GM23338 (cell line): ENCODE measurements around the gene CSF2RB. TPM values are rescaled to one million over a fixed set of nuclear protein-coding genes. Genes with fewer than 3 reads are reported as not detected.

Source experiments
- ATAC-seq: fragments of 200-7000 bp; cut with Tn5 transposase; 3 replicates; pipeline ENCODE4 v1.9.1; 2020
- DNase-seq: peaks from one replicate; pipeline ENCODE4 v3.0.0-alpha.2; 2015; ENCODE audit warnings: low spot score
- H2AFZ ChIP-seq: fragments of 200-600 bp; sonication (generic); 2 replicates; pipeline ENCODE4 v1.8.0; 2016; ENCODE audit warnings: antibody characterized with exemption, mild to moderate bottlenecking, moderate library complexity
- H3F3A ChIP-seq: fragments of 200-600 bp; sonication (generic); replicated peaks from 2 replicates; pipeline ENCODE4 v1.8.0; 2017; ENCODE audit warnings: antibody characterized with exemption, mixed run types, low read depth
- H3K27ac ChIP-seq: fragments of 200-600 bp; sonication (generic); 2 replicates; pipeline ENCODE4 v1.6.1; 2016; ENCODE audit warnings: low read depth
- H3K27me3 ChIP-seq: fragments of 200-600 bp; sonication (generic); 2 replicates; pipeline ENCODE4 v1.8.0; 2016; ENCODE audit warnings: mild to moderate bottlenecking, mixed run types, moderate library complexity; ENCODE audit not compliant: insufficient read depth
- H3K36me3 ChIP-seq: fragments of 200-600 bp; sonication (generic); 2 replicates; pipeline ENCODE4 v1.8.0; 2016; ENCODE audit warnings: mild to moderate bottlenecking; ENCODE audit not compliant: insufficient read depth
- H3K4me1 ChIP-seq: fragments of 200-600 bp; sonication (generic); 2 replicates; pipeline ENCODE4 v1.8.0; 2016; ENCODE audit warnings: mild to moderate bottlenecking, moderate library complexity; ENCODE audit not compliant: insufficient read depth
- H3K4me2 ChIP-seq: fragments of 200-600 bp; sonication (generic); 2 replicates; pipeline ENCODE4 v1.7.1; 2017; ENCODE audit warnings: mixed run types
- H3K4me3 ChIP-seq: fragments of 200-600 bp; sonication (generic); 2 replicates; pipeline ENCODE4 v1.6.1; 2016; ENCODE audit warnings: mixed run types
- H3K79me2 ChIP-seq: fragments of 200-600 bp; sonication (generic); replicated peaks from 2 replicates; pipeline ENCODE4 v1.8.0; 2017; ENCODE audit warnings: mild to moderate bottlenecking; ENCODE audit not compliant: insufficient read depth
- H3K9me2 ChIP-seq: fragments of 200-600 bp; sonication (generic); 2 replicates; pipeline ENCODE4 v1.8.0; 2017; ENCODE audit not compliant: insufficient read depth
- H4K20me1 ChIP-seq: fragments of 200-600 bp; sonication (generic); replicated peaks from 2 replicates; pipeline ENCODE4 v1.8.0; 2017; ENCODE audit warnings: mild to moderate bottlenecking; ENCODE audit not compliant: insufficient read depth
- H3K27ac Mint-ChIP-seq: 2 replicates; pipeline ENCODE4 v1.8.0; 2020; ENCODE audit warnings: inconsistent platforms, mild to moderate bottlenecking, moderate library complexity, mixed read lengths
- H3K27me3 Mint-ChIP-seq: 3 replicates; pipeline ENCODE4 v1.8.0; 2022; ENCODE audit warnings: low read depth, mild to moderate bottlenecking, moderate library complexity, mixed read lengths, inconsistent platforms; ENCODE audit not compliant: insufficient read depth, poor library complexity
- H3K36me3 Mint-ChIP-seq: 3 replicates; pipeline ENCODE4 v1.8.0; 2021; ENCODE audit warnings: low read depth, mild to moderate bottlenecking, inconsistent platforms, moderate library complexity, mixed read lengths
- H3K4me1 Mint-ChIP-seq: 3 replicates; pipeline ENCODE4 v1.8.0; 2020; ENCODE audit warnings: mild to moderate bottlenecking, inconsistent platforms, mixed read lengths
- H3K4me3 Mint-ChIP-seq: 3 replicates; pipeline ENCODE4 v1.8.0; 2021; ENCODE audit warnings: moderate library complexity, mild to moderate bottlenecking, inconsistent platforms, mixed read lengths
- H3K9me3 Mint-ChIP-seq: 3 replicates; pipeline ENCODE4 v1.8.0; 2020; ENCODE audit warnings: moderate library complexity, mild to moderate bottlenecking, inconsistent platforms, mixed read lengths
- CREB1 ChIP-seq: fragments of 250-450 bp; sonication (Bioruptor Pico); IDR thresholded peaks from 2 replicates; pipeline ENCODE4 v1.5.0; 2020; ENCODE audit warnings: low read depth, mild to moderate bottlenecking, moderate library complexity
- ETS1 ChIP-seq: IDR thresholded peaks from 2 replicates; pipeline ENCODE4 v1.6.1; 2016; ENCODE audit warnings: antibody characterized with exemption
- EZH2 ChIP-seq: fragments of 200-600 bp; sonication (generic); IDR thresholded peaks from one replicate; pipeline ENCODE4 v1.8.0; 2017; ENCODE audit warnings: antibody characterized with exemption, mild to moderate bottlenecking, low read depth; ENCODE audit not compliant: unreplicated experiment
- EZH2phosphoT487 ChIP-seq: fragments of 200-600 bp; sonication (generic); IDR thresholded peaks from one replicate; pipeline ENCODE4 v1.8.1; 2018; ENCODE audit warnings: antibody characterized with exemption; ENCODE audit not compliant: unreplicated experiment
- JUNB ChIP-seq: IDR thresholded peaks from one replicate; pipeline ENCODE4 v1.6.1; 2016; ENCODE audit warnings: antibody characterized with exemption; ENCODE audit not compliant: unreplicated experiment
- NANOG ChIP-seq: IDR thresholded peaks from 2 replicates; pipeline ENCODE4 v1.6.1; 2016; ENCODE audit warnings: antibody characterized with exemption, borderline replicate concordance
- POLR2AphosphoS5 ChIP-seq: IDR thresholded peaks from 2 replicates; pipeline ENCODE4 v1.6.1; 2016; ENCODE audit warnings: antibody characterized with exemption, low read depth
- STAT1 ChIP-seq: IDR thresholded peaks from one replicate; pipeline ENCODE4 v1.6.1; 2016; ENCODE audit warnings: antibody characterized with exemption; ENCODE audit not compliant: unreplicated experiment
- ZNF114 ChIP-seq: fragments of 250-450 bp; sonication (Bioruptor Pico); IDR thresholded peaks from 2 replicates; pipeline ENCODE4 v1.5.0; 2020; ENCODE audit warnings: mild to moderate bottlenecking, moderate library complexity
- ZNF331 ChIP-seq: fragments of 250-450 bp; sonication (Bioruptor Pico); IDR thresholded peaks from 2 replicates; pipeline ENCODE4 v1.5.0; 2020; ENCODE audit warnings: low read depth, mild to moderate bottlenecking, moderate library complexity
- ZNF462 ChIP-seq: fragments of 250-450 bp; sonication (Bioruptor Pico); IDR thresholded peaks from 2 replicates; pipeline ENCODE4 v1.5.0; 2020; ENCODE audit warnings: mild to moderate bottlenecking, moderate library complexity
- polyA plus RNA-seq: library from polyadenylated mRNA; unstranded; fragments of >200 nt; fragmentation: Nextera tagmentation; extraction: Ambion mirVana; gene quantifications from 2 replicates; pipeline ENCODE4 v1.2.1, GENCODE V29; 2016
- total RNA-seq: library from RNA; depleted of rRNA; stranded (reverse); fragments of >200 nt; shearing (Covaris generic); gene quantifications from 2 replicates; pipeline ENCODE4 v1.2.3, GENCODE V29; 2014
- TF ChIP-seq, protein P1 (sequence below), 2 experiments: fragments of 200-600 bp in 1 of 2; sonication (generic) in 1 of 2; conservative IDR thresholded peaks; 2 replicates each; pipeline versions ENCODE4 v1.5.1 to v1.6.1; 2016 to 2017; ENCODE audit warnings: antibody characterized with exemption in 2 of 2, low read depth in 2 of 2, mild to moderate bottlenecking in 2 of 2, moderate library complexity in 1 of 2
- TF ChIP-seq, protein P2 (sequence below): IDR thresholded peaks from one replicate; pipeline ENCODE4 v1.6.1; 2018; ENCODE audit warnings: antibody characterized with exemption; ENCODE audit not compliant: unreplicated experiment

Gene CSF2RB
- total and polyA plus RNA-seq, 2 experiments from 2014 or later: not detected

DNA sequence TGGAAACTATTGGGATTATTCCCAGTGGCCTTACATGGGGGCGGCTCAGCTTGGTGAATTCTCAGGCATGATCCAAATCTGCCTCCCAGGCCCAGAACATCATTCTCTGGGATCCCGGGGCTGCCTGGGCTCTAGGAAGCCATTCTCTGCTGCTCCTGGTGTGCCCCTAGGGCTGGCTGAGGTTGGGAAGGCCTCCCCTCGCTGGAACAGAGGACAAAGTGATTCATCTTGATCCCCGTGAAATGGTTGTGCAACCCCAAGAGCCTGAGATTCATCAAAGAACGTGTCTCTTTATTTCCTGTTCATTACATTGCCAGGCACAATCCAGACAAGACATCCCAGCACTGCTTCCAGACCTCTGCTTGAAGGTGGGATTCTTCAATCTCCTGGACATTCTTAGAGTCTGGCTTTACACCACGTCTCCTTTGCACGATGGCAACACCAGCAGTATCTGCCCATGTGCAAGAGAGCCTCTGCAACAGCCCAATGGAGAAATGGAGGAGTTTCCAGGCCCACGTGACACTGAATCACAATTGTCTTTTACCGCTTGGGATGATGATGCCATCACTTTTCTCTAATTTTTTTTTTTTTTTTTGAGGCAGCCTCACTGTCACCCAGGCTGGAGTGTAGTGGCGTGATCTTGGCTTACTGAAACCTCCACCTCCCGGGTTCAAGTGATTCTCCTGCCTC is 53.6 kb downstream of the CSF2RB start:
- H3K9me2 ChIP-seq: 0 out of 2 replicates have a peak, but pooled peaks cover 2% of the 10 kb centered on the region
- H3F3A ChIP-seq: no peaks in the 10 kb centered on the region
- H2AFZ ChIP-seq: 0 out of 2 replicates have a peak overlapping the region, but pooled peaks have one; percentile 38
- peaks cover 2% of the 10 kb centered on the region for H3K27me3 Mint-ChIP-seq
- H3K36me3 ChIP-seq: no peaks in the 10 kb centered on the region
- H3K4me3 Mint-ChIP-seq: no peak overlapping the region
- no peak for TF ChIP-seq ZNF331 (CRISPR knock-in tag)
- no peak for TF ChIP-seq NANOG
- TF ChIP-seq, protein P1, sequence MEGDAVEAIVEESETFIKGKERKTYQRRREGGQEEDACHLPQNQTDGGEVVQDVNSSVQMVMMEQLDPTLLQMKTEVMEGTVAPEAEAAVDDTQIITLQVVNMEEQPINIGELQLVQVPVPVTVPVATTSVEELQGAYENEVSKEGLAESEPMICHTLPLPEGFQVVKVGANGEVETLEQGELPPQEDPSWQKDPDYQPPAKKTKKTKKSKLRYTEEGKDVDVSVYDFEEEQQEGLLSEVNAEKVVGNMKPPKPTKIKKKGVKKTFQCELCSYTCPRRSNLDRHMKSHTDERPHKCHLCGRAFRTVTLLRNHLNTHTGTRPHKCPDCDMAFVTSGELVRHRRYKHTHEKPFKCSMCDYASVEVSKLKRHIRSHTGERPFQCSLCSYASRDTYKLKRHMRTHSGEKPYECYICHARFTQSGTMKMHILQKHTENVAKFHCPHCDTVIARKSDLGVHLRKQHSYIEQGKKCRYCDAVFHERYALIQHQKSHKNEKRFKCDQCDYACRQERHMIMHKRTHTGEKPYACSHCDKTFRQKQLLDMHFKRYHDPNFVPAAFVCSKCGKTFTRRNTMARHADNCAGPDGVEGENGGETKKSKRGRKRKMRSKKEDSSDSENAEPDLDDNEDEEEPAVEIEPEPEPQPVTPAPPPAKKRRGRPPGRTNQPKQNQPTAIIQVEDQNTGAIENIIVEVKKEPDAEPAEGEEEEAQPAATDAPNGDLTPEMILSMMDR (conservative IDR thresholded peaks at IDR 0.05; ENCODE audit: low read depth in 2 of 2): no peak
- no peak for TF ChIP-seq STAT1
- TF ChIP-seq ETS1: no peak
- TF ChIP-seq EZH2phosphoT487: no peak
- no peak for TF ChIP-seq CREB1
- TF ChIP-seq ZNF114 (CRISPR knock-in tag): no peak
- no peak for TF ChIP-seq POLR2AphosphoS5
- no peak for TF ChIP-seq EZH2
- TF ChIP-seq JUNB: no peak
- TF ChIP-seq, protein P2, sequence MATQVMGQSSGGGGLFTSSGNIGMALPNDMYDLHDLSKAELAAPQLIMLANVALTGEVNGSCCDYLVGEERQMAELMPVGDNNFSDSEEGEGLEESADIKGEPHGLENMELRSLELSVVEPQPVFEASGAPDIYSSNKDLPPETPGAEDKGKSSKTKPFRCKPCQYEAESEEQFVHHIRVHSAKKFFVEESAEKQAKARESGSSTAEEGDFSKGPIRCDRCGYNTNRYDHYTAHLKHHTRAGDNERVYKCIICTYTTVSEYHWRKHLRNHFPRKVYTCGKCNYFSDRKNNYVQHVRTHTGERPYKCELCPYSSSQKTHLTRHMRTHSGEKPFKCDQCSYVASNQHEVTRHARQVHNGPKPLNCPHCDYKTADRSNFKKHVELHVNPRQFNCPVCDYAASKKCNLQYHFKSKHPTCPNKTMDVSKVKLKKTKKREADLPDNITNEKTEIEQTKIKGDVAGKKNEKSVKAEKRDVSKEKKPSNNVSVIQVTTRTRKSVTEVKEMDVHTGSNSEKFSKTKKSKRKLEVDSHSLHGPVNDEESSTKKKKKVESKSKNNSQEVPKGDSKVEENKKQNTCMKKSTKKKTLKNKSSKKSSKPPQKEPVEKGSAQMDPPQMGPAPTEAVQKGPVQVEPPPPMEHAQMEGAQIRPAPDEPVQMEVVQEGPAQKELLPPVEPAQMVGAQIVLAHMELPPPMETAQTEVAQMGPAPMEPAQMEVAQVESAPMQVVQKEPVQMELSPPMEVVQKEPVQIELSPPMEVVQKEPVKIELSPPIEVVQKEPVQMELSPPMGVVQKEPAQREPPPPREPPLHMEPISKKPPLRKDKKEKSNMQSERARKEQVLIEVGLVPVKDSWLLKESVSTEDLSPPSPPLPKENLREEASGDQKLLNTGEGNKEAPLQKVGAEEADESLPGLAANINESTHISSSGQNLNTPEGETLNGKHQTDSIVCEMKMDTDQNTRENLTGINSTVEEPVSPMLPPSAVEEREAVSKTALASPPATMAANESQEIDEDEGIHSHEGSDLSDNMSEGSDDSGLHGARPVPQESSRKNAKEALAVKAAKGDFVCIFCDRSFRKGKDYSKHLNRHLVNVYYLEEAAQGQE: no peak
- TF ChIP-seq ZNF462: no peak
- no peaks in the 10 kb centered on the region for H4K20me1 ChIP-seq
- H3K27ac ChIP-seq: no peak overlapping the region
- peaks cover 3% of the 10 kb centered on the region for H3K9me3 Mint-ChIP-seq
- DNase-seq: no peak
- H3K27ac Mint-ChIP-seq: no peak overlapping the region
- H3K4me1 Mint-ChIP-seq: peaks cover 12% of the 10 kb centered on the region
- H3K4me1 ChIP-seq: peaks cover 19% of the 10 kb centered on the region
- no peak overlapping the region for H3K4me3 ChIP-seq
- no peaks in the 10 kb centered on the region for H3K27me3 ChIP-seq
- H3K36me3 Mint-ChIP-seq: no peaks in the 10 kb centered on the region
- ATAC-seq: no peak
- no peak overlapping the region for H3K4me2 ChIP-seq
- H3K79me2 ChIP-seq: no peaks in the 10 kb centered on the region
